BLaER1 treated with 17β-estradiol and CSF1 and Interleukin-3, amounts not matched to agents 10 nM and 100 nM (cell line): ENCODE results near the gene ELFN1.

Experiments
- H3K27ac ChIP-seq, 11 experiments: shearing (Covaris generic); formaldehyde crosslinking; 2 replicates each; pipeline ENCODE4 v1.8.1; 2022
- H3K27me3 ChIP-seq, 11 experiments: shearing (Covaris generic); formaldehyde crosslinking; 2 replicates each; pipeline ENCODE4 v1.8.1; 2022
- H3K36me3 ChIP-seq, 11 experiments: shearing (Covaris generic); formaldehyde crosslinking; 2 replicates each; pipeline ENCODE4 v1.8.1; 2022
- H3K4me1 ChIP-seq, 10 experiments: shearing (Covaris generic); formaldehyde crosslinking; 2 replicates each; pipeline ENCODE4 v1.8.1; 2022
- H3K4me2 ChIP-seq, 11 experiments: shearing (Covaris generic); formaldehyde crosslinking; 2 replicates each; pipeline ENCODE4 v1.8.1; 2022
- H3K4me3 ChIP-seq, 10 experiments: shearing (Covaris generic); formaldehyde crosslinking; 2 replicates each; pipeline ENCODE4 v1.8.1; 2022
- H3K9ac ChIP-seq, 11 experiments: shearing (Covaris generic); formaldehyde crosslinking; 2 replicates each; pipeline ENCODE4 v1.8.1; 2022
- H3K9me3 ChIP-seq, 11 experiments: shearing (Covaris generic); formaldehyde crosslinking; replicated peaks in 1 of 11; 2 replicates each; pipeline ENCODE4 v1.8.1; 2022
- H4K20me1 ChIP-seq, 11 experiments: shearing (Covaris generic); formaldehyde crosslinking; 2 replicates each; pipeline ENCODE4 v1.8.1; 2022
- Cebpa-rat ChIP-seq, 11 experiments: shearing (Covaris generic); IDR thresholded peaks; 2 replicates each; pipeline ENCODE4 v1.8.1; 2022

ELFN1 gene

DNA sequence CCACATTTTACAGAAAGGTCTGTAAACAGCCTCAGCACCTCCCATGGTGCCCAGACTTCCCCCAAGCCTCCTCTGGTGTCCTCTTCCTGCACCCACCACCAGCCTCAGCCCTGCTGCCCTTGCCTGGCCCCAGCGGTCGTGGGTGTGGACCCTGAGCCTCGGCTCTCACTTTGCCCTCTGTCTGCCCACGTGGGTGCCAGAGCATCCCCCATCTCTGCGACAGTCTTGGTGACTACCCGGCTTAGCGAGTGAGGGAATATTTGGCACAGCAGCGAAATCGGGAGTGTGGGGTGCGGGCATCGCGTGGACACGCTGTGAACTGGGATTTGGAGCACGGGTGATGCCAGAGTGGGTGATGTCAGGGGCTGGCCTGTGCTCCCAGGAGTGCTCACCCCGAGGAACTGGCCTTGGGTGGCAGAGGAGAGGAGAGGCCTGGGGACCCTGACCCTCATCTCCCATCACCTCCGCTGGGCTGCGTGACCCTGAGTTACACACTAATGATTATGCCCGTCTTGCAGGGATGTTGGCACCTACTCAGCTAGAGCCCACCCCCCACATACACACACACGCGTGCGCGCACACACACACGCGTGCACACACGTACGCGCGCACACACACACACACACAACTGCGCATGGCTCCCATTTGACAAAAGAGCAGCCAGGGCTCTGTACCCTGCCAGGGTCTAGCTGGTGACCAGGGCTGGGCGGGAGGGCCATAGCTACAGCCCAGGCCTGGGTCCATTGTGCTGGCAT, 8.7 kb downstream of the ELFN1 start:
- H3K27ac ChIP-seq: no peak overlapping the region
- H3K4me2 ChIP-seq: peak overlapping the region in 8 of 11 experiments; percentile 70 to 94 (median 82); a peak in 16 of 22 replicates
- H3K27me3 ChIP-seq: peaks cover 23 to 50% (median 36%) of the 10 kb centered on the region in 11 experiments
- H3K4me1 ChIP-seq: peaks cover 0 to 68% (median 50%) of the 10 kb centered on the region in 10 experiments; a peak in 19 of 20 replicates
- H4K20me1 ChIP-seq: peaks cover 0 to 63% (median 24%) of the 10 kb centered on the region in 11 experiments; a peak in 13 of 22 replicates
- no peak overlapping the region for H3K4me3 ChIP-seq
- H3K9me3 ChIP-seq: peaks cover 15 to 26% (median 19%) of the 10 kb centered on the region in 11 experiments
- TF ChIP-seq Cebpa-rat (IDR thresholded peaks at IDR 0.05): no peak
- no peak overlapping the region for H3K9ac ChIP-seq
- H3K36me3 ChIP-seq: 0 out of 22 replicates have a peak, but pooled peaks cover 0 to 1% (median 0%) of the 10 kb centered on the region in 11 experiments

DNA sequence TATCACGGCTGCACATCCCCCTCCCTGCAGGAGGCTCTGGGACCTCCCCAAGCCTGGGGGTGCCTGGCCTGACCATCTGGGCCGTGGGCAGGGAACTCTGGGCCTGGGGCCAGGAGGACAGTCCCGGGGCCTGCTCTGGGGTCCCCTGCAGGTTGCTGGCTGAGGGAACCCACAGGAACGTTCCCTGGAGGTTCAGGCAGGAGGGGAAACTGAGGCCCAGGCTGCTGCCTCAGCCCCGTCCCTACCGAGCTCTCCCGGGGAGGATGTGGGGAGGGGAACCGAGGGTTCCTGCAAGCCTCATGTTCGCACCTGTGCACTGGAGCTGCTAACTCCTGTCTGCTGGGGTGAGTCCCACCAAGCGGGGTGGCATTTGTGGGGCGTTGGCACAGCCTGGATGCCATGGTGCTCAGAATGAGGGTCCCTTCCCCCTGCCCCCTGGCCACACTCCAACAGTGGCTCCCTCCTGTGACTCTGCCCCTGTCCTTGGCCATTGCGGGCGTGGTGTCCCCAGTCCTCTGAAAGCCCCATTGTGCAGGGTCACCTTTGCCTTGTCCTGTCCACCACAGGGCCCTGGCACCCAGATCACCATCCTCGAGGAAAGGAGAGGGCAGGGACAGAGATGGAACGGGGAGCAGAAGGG, 9.4 kb downstream of the ELFN1 start:
- peaks cover 0 to 68% (median 50%) of the 10 kb centered on the region in 10 experiments; a peak in 19 of 20 replicates for H3K4me1 ChIP-seq
- H3K9ac ChIP-seq: no peak overlapping the region
- H3K36me3 ChIP-seq: 0 out of 22 replicates have a peak, but pooled peaks cover 0 to 4% (median 0%) of the 10 kb centered on the region in 11 experiments
- peaks cover 23 to 47% (median 32%) of the 10 kb centered on the region in 11 experiments for H3K27me3 ChIP-seq
- peaks cover 0 to 56% (median 21%) of the 10 kb centered on the region in 11 experiments; a peak in 13 of 22 replicates for H4K20me1 ChIP-seq
- no peak for TF ChIP-seq Cebpa-rat (IDR thresholded peaks at IDR 0.05)
- no peak overlapping the region for H3K4me3 ChIP-seq
- no peak overlapping the region for H3K27ac ChIP-seq
- H3K9me3 ChIP-seq: peaks cover 22 to 33% (median 26%) of the 10 kb centered on the region in 11 experiments
- peak overlapping the region in 7 of 11 experiments; percentile 12 to 53 (median 36); a peak in 10 of 22 replicates for H3K4me2 ChIP-seq

DNA sequence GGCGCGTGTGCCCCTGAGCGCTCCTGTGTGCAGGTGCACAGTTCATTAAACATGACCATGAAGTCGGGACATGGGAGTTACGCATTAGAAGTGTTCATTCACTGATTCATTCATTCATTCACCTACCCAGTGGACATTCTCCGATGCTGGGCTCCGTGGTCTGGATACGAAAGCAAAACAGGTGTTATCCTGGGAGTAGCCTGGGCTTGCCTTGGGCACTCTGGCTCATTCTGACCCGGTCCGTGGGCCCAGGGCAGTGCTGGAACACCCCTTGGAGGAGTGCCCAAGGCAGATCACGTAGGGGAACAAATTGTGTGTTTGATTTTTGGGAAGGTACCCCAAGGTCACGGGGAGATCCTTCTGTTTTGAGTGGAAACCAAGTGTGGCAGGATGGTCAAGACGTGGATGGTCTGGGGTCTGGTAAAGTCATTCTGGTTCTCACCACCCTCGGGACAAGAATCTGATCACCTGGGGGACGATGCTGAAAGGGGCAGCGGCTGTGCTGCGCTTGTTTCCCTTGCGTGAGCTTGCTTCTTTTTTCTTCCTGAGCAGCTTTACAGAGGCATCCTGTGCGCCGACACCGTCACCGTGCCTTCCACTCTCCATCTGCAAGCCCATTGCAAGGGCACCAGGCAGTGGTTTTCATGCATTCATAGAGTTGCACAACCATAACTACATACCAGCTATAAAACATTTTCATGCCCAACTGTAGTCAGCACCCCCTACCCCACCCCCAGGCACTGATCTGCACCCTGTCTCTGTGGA, 10.1 kb downstream of the ELFN1 start:
- Histone ChIP-seq H3K4me3 (no peak overlapping the region), H3K27me3 (peaks cover 22 to 40% (median 28%) of the 10 kb centered on the region in 11 experiments), H3K9me3 (peaks cover 28 to 39% (median 32%) of the 10 kb centered on the region in 11 experiments), H3K27ac (no peak overlapping the region), H3K4me2 (peak overlapping the region in 8 of 11 experiments; percentile 1 to 53 (median 35); a peak in 12 of 22 replicates), H3K4me1 (peaks cover 0 to 68% (median 50%) of the 10 kb centered on the region in 10 experiments; a peak in 19 of 20 replicates), H4K20me1 (peaks cover 0 to 49% (median 21%) of the 10 kb centered on the region in 11 experiments; a peak in 13 of 22 replicates), H3K9ac (no peak overlapping the region), H3K36me3 (0 out of 22 replicates have a peak, but pooled peaks cover 0 to 4% (median 0%) of the 10 kb centered on the region in 11 experiments)
- TF ChIP-seq Cebpa-rat (IDR thresholded peaks at IDR 0.05): peak in 2 of 11 experiments; percentile 35 to 57; a peak in 2 of 22 replicates

DNA sequence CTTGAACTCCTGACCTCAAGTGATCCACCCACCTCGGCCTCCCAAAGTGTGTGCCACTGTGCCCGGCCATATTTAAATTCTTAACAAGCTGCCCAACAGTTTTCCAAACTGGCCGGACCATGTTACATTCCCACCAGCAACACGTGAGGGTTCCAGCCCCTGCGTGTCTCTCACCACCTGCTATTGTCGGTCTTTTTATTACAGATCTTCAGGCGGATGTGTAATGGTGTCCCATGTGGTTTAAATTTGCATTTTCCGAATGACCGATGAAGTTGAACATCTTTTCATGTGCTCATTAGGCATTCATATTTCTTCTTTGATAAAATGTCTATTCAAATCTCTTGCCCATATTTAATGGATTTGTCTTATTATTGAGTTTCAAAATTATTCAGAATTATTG, 11.5 kb downstream of the ELFN1 start:
- peaks cover 31 to 42% (median 36%) of the 10 kb centered on the region in 11 experiments for H3K9me3 ChIP-seq
- H4K20me1 ChIP-seq: peaks cover 0 to 35% (median 10%) of the 10 kb centered on the region in 11 experiments; a peak in 11 of 22 replicates
- peak overlapping the region in 7 of 11 experiments; percentile 30 to 62 (median 51); a peak in 13 of 22 replicates for H3K4me2 ChIP-seq
- H3K4me1 ChIP-seq: peaks cover 0 to 56% (median 43%) of the 10 kb centered on the region in 10 experiments; a peak in 19 of 20 replicates
- no peak overlapping the region for H3K4me3 ChIP-seq
- H3K9ac ChIP-seq: no peak overlapping the region
- no peak overlapping the region for H3K27ac ChIP-seq
- TF ChIP-seq Cebpa-rat (IDR thresholded peaks at IDR 0.05): no peak
- 0 out of 22 replicates have a peak, but pooled peaks cover 0 to 4% (median 0%) of the 10 kb centered on the region in 11 experiments for H3K36me3 ChIP-seq
- peaks cover 7 to 26% (median 14%) of the 10 kb centered on the region in 11 experiments for H3K27me3 ChIP-seq

DNA sequence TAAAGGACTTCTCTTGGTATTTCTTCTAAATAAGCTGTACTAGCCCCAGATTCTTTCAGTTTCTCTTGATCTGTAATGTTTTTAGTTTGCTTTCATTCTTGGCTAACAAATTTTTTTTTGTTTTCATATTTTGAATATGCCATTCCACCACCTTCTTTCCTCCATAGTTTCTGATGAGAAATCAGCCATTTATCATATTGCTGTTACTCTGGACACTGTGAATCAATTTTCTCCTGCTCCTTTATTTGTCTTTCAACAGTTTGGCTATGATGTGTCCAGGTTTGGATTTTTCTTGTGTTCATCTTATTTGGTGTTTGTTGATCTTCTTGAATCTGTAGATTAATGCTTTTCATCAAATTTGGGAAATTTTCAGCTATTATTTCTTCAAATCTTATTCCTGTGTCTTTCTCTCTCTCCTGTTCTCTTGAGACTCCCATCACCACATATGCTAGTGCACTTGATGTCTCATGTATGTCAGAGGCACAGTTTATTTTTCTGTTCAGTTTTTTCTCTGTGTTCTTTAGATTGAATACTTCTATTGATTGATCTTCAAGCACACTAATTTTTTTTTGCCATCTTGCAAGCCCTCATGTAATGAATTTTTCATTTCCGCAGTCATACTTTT, 15.0 kb downstream of the ELFN1 start:
- H3K9me3 ChIP-seq: peaks cover 31 to 48% (median 40%) of the 10 kb centered on the region in 11 experiments
- no peak overlapping the region for H3K9ac ChIP-seq
- H3K4me3 ChIP-seq: no peak overlapping the region
- H3K4me1 ChIP-seq: peaks cover 0 to 21% (median 11%) of the 10 kb centered on the region in 10 experiments; a peak in 13 of 20 replicates
- peaks cover 0 to 4% (median 0%) of the 10 kb centered on the region in 11 experiments; a peak in 1 of 22 replicates for H4K20me1 ChIP-seq
- H3K4me2 ChIP-seq: no peak overlapping the region
- peaks cover 0 to 7% (median 0%) of the 10 kb centered on the region in 11 experiments; a peak in 2 of 22 replicates for H3K36me3 ChIP-seq
- no peak overlapping the region for H3K27ac ChIP-seq
- H3K27me3 ChIP-seq: peaks cover 0 to 7% (median 0%) of the 10 kb centered on the region in 11 experiments; a peak in 5 of 22 replicates
- no peak for TF ChIP-seq Cebpa-rat (IDR thresholded peaks at IDR 0.05)

DNA sequence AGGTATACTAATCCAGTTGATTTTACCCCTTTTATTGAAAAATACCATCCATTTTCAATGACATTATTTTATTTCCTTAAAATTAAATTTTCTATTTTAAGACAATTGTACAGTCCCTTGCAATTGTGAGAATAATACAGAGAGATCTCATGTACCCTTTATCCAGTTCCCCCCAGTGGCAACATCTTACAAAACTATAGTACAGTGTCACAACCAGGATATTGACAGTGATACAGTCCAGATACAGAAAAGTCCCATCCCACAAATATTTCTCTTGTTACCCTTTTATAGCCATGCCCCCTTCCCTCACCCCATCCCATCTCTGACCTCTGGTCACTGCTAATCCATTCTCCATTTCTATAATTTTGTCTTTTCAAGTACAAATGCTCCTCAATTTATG, 18.5 kb downstream of the ELFN1 start:
- H3K27me3 ChIP-seq: no peaks in the 10 kb centered on the region
- H3K36me3 ChIP-seq: peaks cover 0 to 7% (median 0%) of the 10 kb centered on the region in 11 experiments; a peak in 2 of 22 replicates
- H3K9ac ChIP-seq: no peak overlapping the region
- peaks cover 0 to 9% (median 7%) of the 10 kb centered on the region in 10 experiments; a peak in 10 of 20 replicates for H3K4me1 ChIP-seq
- H3K4me3 ChIP-seq: no peak overlapping the region
- H3K9me3 ChIP-seq: peaks cover 17 to 26% (median 22%) of the 10 kb centered on the region in 11 experiments
- no peak overlapping the region for H3K4me2 ChIP-seq
- no peak overlapping the region for H3K27ac ChIP-seq
- peaks cover 0 to 8% (median 0%) of the 10 kb centered on the region in 11 experiments; a peak in 5 of 22 replicates for H4K20me1 ChIP-seq
- no peak for TF ChIP-seq Cebpa-rat (IDR thresholded peaks at IDR 0.05)

DNA sequence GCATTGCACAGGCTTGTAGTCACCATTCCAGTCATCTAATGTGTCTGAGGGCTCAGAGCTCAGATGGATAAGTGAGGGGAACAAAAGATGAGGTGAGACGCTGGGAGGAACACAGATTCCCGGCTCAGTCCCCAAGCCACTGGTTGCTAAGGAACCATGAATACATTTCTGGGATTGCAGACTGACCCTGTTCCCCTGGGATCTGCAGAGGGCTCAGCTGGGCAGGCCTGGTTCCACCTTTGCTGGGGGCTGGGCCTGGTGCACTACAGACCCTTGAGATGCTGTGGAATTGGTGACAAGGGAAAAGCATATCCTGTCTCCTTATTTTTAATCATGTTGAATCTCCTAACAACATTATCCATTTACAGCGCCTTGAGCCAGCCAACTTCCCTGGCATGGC, 19.2 kb downstream of the ELFN1 start:
- no peak for TF ChIP-seq Cebpa-rat (IDR thresholded peaks at IDR 0.05)
- H3K9ac ChIP-seq: no peak overlapping the region
- no peak overlapping the region for H3K27ac ChIP-seq
- peaks cover 0 to 16% (median 0%) of the 10 kb centered on the region in 11 experiments; a peak in 8 of 22 replicates for H4K20me1 ChIP-seq
- H3K4me3 ChIP-seq: no peak overlapping the region
- no peaks in the 10 kb centered on the region for H3K27me3 ChIP-seq
- peaks cover 0 to 17% (median 15%) of the 10 kb centered on the region in 10 experiments; a peak in 11 of 20 replicates for H3K4me1 ChIP-seq
- H3K9me3 ChIP-seq: peaks cover 10 to 18% (median 14%) of the 10 kb centered on the region in 11 experiments
- H3K4me2 ChIP-seq: no peak overlapping the region
- H3K36me3 ChIP-seq: peaks cover 0 to 7% (median 0%) of the 10 kb centered on the region in 11 experiments; a peak in 2 of 22 replicates
